ENCODE measurements around the gene QSOX2. TPM values are rescaled to one million over a fixed set of nuclear protein-coding genes. Genes with fewer than 3 reads are reported as not detected.

The QSOX2 gene
- total RNA-seq, 6 experiments from 2014 or later = 20.1 to 24.9 (median 21.9) TPM

DNA sequence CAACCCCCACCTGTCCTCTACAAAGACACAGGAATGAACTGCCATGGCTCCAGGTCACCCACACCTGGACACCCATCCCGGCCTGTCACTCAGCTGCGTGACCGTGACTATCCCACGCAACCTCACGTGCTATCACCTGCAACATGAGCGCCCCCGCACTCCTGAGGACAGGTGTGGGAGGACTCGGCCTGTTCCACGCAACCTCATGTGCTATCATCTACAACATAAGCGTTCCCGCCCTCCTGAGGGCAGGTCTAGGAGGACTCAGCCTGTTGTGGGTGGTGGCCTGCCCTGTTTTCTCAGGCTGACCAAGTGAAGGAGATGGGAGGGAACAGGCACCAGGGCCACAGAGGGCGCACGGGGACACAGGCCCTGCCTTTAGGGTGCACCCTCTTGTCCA, 4.1 kb downstream of the QSOX2 start:
- no peak overlapping the region for H3K27ac Mint-ChIP-seq
- no peaks in the 10 kb centered on the region for H3K9me3 Mint-ChIP-seq
- H3K27me3 Mint-ChIP-seq (ENCODE audit: insufficient read depth) = no peaks in the 10 kb centered on the region
- H3K36me3 Mint-ChIP-seq (ENCODE audit: low read depth) = no peaks in the 10 kb centered on the region
- peaks cover 23% of the 10 kb centered on the region for H3K4me1 Mint-ChIP-seq (ENCODE audit: low read depth)
- no peak overlapping the region for H3K4me3 Mint-ChIP-seq
- DNase-seq = no peak
- TF ChIP-seq CTCF (IDR thresholded peaks at IDR 0.05) = no peak

- no peak for DNase-seq
- H3K27ac Mint-ChIP-seq = no peak overlapping the region
- H3K9me3 Mint-ChIP-seq = no peaks in the 10 kb centered on the region
- peaks cover 23% of the 10 kb centered on the region for H3K4me1 Mint-ChIP-seq (ENCODE audit: low read depth)
- H3K27me3 Mint-ChIP-seq (ENCODE audit: insufficient read depth) = no peaks in the 10 kb centered on the region
- no peaks in the 10 kb centered on the region for H3K36me3 Mint-ChIP-seq (ENCODE audit: low read depth)
- no peak overlapping the region for H3K4me3 Mint-ChIP-seq
- TF ChIP-seq CTCF (IDR thresholded peaks at IDR 0.05) = no peak
Measured at GRCh38 chr9:136240941-136241340, 4.7 kb downstream of the QSOX2 start.

DNA sequence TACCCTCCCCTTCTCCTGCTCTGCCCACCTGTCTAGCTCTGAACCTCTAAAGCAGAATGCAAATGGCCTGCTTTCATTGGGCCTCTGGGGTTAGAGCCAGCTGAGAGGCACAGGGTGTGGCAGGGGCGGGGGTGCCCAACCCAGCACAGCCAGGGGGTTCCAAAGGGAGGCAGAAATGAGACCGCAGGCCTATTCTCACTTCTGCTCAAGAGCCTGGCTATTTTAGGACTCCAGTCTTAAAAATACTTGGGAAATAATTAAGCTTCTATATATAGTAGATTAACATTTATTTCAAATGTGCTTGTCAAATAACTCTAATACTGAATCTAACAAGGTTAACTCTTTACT, 5.7 kb downstream of the QSOX2 start:
- DNase-seq = no peak
- Mint-ChIP-seq H3K4me3 (no peak overlapping the region), H3K36me3 (ENCODE audit: low read depth) (peaks cover 7% of the 10 kb centered on the region; the same call in 1 of the 2 replicates), H3K27ac (no peak overlapping the region), H3K27me3 (ENCODE audit: insufficient read depth) (no peaks in the 10 kb centered on the region), H3K9me3 (no peaks in the 10 kb centered on the region), H3K4me1 (ENCODE audit: low read depth) (peaks cover 21% of the 10 kb centered on the region)
- TF ChIP-seq CTCF (IDR thresholded peaks at IDR 0.05) = no peak

DNA sequence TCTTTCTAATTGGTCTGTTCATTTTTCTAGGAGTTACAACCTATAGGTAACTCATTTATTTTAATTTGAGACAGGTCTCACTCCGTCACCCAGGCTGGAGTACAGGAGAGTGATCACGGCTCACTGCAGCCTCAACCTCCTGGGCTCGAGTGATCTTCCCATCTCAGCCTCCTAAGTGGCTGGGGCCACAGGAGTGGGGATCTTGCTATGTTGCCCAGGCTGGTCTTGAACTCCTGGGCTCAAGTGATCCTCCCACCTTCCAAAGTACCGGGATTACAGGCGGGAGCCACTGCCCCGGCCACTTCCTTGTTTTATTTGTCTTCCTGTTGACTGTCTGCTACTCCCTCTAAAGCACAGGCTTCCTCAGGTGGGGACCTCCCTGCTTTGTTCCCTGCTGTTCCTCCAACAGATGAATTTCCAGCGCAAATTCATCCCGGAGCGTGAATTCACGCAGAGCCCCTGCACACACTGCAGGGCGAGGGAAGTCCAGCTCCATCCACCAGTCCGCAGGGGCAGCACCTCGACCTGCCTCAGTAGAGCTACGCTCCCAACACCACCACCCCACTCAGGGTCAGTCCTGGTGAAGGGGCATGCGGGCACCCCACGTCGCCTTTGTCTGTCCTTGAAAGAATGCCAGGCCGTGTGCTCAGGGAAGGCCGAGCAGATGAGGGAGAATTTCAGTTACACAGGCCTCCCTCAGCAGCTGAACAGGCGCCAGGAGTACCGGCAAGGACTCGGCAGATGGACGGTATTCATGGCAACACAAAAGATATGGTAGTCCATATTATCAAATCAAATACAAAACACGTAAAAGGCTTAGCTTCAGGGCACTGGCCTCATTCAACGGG, 6.3 kb downstream of the QSOX2 start:
- Mint-ChIP-seq H3K36me3 (ENCODE audit: low read depth) (peaks cover 10% of the 10 kb centered on the region; the same call in 1 of the 2 replicates), H3K9me3 (no peaks in the 10 kb centered on the region), H3K27ac (no peak overlapping the region), H3K4me3 (no peak overlapping the region), H3K4me1 (ENCODE audit: low read depth) (peaks cover 15% of the 10 kb centered on the region), H3K27me3 (ENCODE audit: insufficient read depth) (no peaks in the 10 kb centered on the region)
- no peak for DNase-seq
- no peak for TF ChIP-seq CTCF (IDR thresholded peaks at IDR 0.05)

- Mint-ChIP-seq H3K4me3 (no peak overlapping the region), H3K4me1 (ENCODE audit: low read depth) (peaks cover 5% of the 10 kb centered on the region), H3K27ac (no peak overlapping the region), H3K27me3 (ENCODE audit: insufficient read depth) (no peaks in the 10 kb centered on the region; the same call in 1 of the 2 replicates), H3K9me3 (no peaks in the 10 kb centered on the region), H3K36me3 (ENCODE audit: low read depth) (peaks cover 10% of the 10 kb centered on the region; the same call in 1 of the 2 replicates)
- no peak for TF ChIP-seq CTCF (IDR thresholded peaks at IDR 0.05)
- DNase-seq = no peak
Measured at GRCh38 chr9:136238342-136238732, 7.3 kb downstream of the QSOX2 start.

Measured in HFFc6 (cell line).